Measurements from ENCODE around the gene PRG3.
"Not testable (repeated sequence)": the region's sequence is repeated elsewhere in the genome, so short reads cannot be mapped to it uniquely, and the experiment has no call there.

PRG3 gene

GRCh38 chr11:57387289-57388030, 6.5 kb upstream of the PRG3 start:
- no peak for DNase-seq (ENCODE audit: low read depth)

GRCh38 chr11:57386178-57386940, 5.4 kb upstream of the PRG3 start:
- no peak for DNase-seq (ENCODE audit: low read depth)

- DNase-seq (ENCODE audit: low read depth) = no peak
Measured at GRCh38 chr11:57379732-57380131, 1.2 kb downstream of the PRG3 start.

- no peak for DNase-seq (ENCODE audit: low read depth)
Measured at GRCh38 chr11:57378186-57378585, 2.8 kb downstream of the PRG3 start.

- no peak for DNase-seq (ENCODE audit: low read depth)
Measured at GRCh38 chr11:57377107-57377506, 3.8 kb downstream of the PRG3 start.

GRCh38 chr11:57376095-57377090, 4.6 kb downstream of the PRG3 start:
- DNase-seq (ENCODE audit: low read depth) = no peak

- DNase-seq (ENCODE audit: low read depth) = no peak
Measured at GRCh38 chr11:57375490-57375889, 5.5 kb downstream of the PRG3 start.

- no peak for DNase-seq (ENCODE audit: low read depth)
Measured at GRCh38 chr11:57374966-57375365, 6.0 kb downstream of the PRG3 start.

- DNase-seq (ENCODE audit: low read depth) = no peak
Measured at GRCh38 chr11:57373146-57373545, 7.8 kb downstream of the PRG3 start.

GRCh38 chr11:57370941-57371340, 10.0 kb downstream of the PRG3 start:
- DNase-seq (ENCODE audit: low read depth) = no peak

- DNase-seq (ENCODE audit: low read depth) = no peak
Measured at GRCh38 chr11:57370251-57370650, 10.7 kb downstream of the PRG3 start.

GRCh38 chr11:57368845-57369232, 12.1 kb downstream of the PRG3 start:
- DNase-seq (ENCODE audit: low read depth) = no peak

- DNase-seq (ENCODE audit: low read depth) = no peak
Measured at GRCh38 chr11:57368106-57368844, 12.7 kb downstream of the PRG3 start.

- no peak for DNase-seq (ENCODE audit: low read depth)
Measured at GRCh38 chr11:57364851-57365660, 15.9 kb downstream of the PRG3 start.

GRCh38 chr11:57363131-57364080, 17.5 kb downstream of the PRG3 start:
- DNase-seq (ENCODE audit: low read depth) = no peak

GRCh38 chr11:57361926-57362325, 19.0 kb downstream of the PRG3 start:
- DNase-seq (ENCODE audit: low read depth) = no peak

GRCh38 chr11:57361420-57361819, 19.5 kb downstream of the PRG3 start:
- not testable (repeated sequence) for DNase-seq (ENCODE audit: low read depth)

- no peak for DNase-seq (ENCODE audit: low read depth)
Measured at GRCh38 chr11:57360991-57361390, 20.0 kb downstream of the PRG3 start.

- no peak for DNase-seq (ENCODE audit: low read depth)
Measured at GRCh38 chr11:57359896-57360690, 20.9 kb downstream of the PRG3 start.

All from CMK (cell line).